A673 (cell line): ENCODE results near the gene ZNF496. TPM values are rescaled to one million over a fixed set of nuclear protein-coding genes. Genes with fewer than 3 reads are reported as not detected.

Experiments
- BruUV-seq: library from RNA; stranded (reverse); fragments of 400-500 nt; replicated peaks from 2 replicates; lab custom pipeline; 2021; lab: Mats Ljungman, UMichigan
- CTCF ChIA-PET: fragments of 300-600 bp; sonication (Branson Sonifier 250); formaldehyde crosslinking; loops from one replicate; lab custom pipeline; 2022; ENCODE audit warnings: antibody characterized with exemption; lab: Charles Lee
- POLR2A ChIA-PET: fragments of 300-600 bp; sonication (Branson Sonifier 250); formaldehyde crosslinking; loops from one replicate; lab custom pipeline; 2022; ENCODE audit warnings: antibody characterized with exemption; ENCODE audit not compliant: low non-redundant PET; lab: Charles Lee
- DNase-seq: peaks from one replicate; pipeline ENCODE4 v3.0.0-alpha.2; 2015; ENCODE audit warnings: low spot score
- H3K27ac ChIP-seq: fragments of 200-600 bp; sonication (generic); 2 replicates; pipeline ENCODE4 v1.5.1; 2016; ENCODE audit warnings: mixed run types, low read depth, mild to moderate bottlenecking, mixed read lengths, antibody characterized with exemption, low read length; ENCODE audit not compliant: poor library complexity, severe bottlenecking
- H3K27me3 ChIP-seq: fragments of 200-600 bp; sonication (generic); replicated peaks from 2 replicates; pipeline ENCODE4 v1.6.1; 2017; ENCODE audit warnings: mixed run types, low read depth, mild to moderate bottlenecking, mixed read lengths, antibody characterized with exemption, low read length; ENCODE audit not compliant: insufficient read depth, poor library complexity
- H3K36me3 ChIP-seq: fragments of 200-600 bp; sonication (generic); 2 replicates; pipeline ENCODE4 v1.6.1; 2016; ENCODE audit warnings: mixed run types, mild to moderate bottlenecking, mixed read lengths, antibody characterized with exemption, low read length; ENCODE audit not compliant: insufficient read depth, poor library complexity, severe bottlenecking
- H3K4me1 ChIP-seq: fragments of 200-600 bp; sonication (generic); 2 replicates; pipeline ENCODE4 v1.6.1; 2017; ENCODE audit warnings: mixed run types, mild to moderate bottlenecking, mixed read lengths, antibody characterized with exemption, low read length; ENCODE audit not compliant: insufficient read depth, poor library complexity, severe bottlenecking
- H3K4me3 ChIP-seq: fragments of 200-600 bp; sonication (generic); 2 replicates; pipeline ENCODE4 v1.5.1; 2016; ENCODE audit warnings: low read depth, mixed run types, mild to moderate bottlenecking, mixed read lengths, low read length; ENCODE audit not compliant: poor library complexity, severe bottlenecking
- H3K9me3 ChIP-seq: fragments of 200-600 bp; sonication (generic); 2 replicates; pipeline ENCODE4 v1.6.1; 2016; ENCODE audit warnings: mixed run types, low read depth, mild to moderate bottlenecking, mixed read lengths, antibody characterized with exemption, low read length; ENCODE audit not compliant: poor library complexity, severe bottlenecking
- CTCF ChIP-seq: fragments of 300-800, 200-600 bp; sonication (generic); conservative IDR thresholded peaks from 2 replicates; pipeline ENCODE4 v1.5.1; 2017; ENCODE audit warnings: low read depth, mild to moderate bottlenecking, antibody characterized with exemption, low read length, moderate library complexity, mixed read lengths
- EZH2 ChIP-seq: fragments of 200-600 bp; sonication (generic); IDR thresholded peaks from 2 replicates; pipeline ENCODE4 v1.6.1; 2017; ENCODE audit warnings: borderline replicate concordance, low read depth, mild to moderate bottlenecking, mixed read lengths, antibody characterized with exemption, low read length; ENCODE audit not compliant: poor library complexity, severe bottlenecking
- intact Hi-C: fragments of 100-400 bp; cut with micrococcal nuclease; formaldehyde crosslinking; loops from one replicate; pipeline ENCODE4 v1.10.0; 2022; ENCODE audit not compliant: unreplicated experiment
- total RNA-seq: library from RNA; stranded (reverse); gene quantifications from 2 replicates; pipeline ENCODE4 v1.2.3, GENCODE V29; 2021

Gene ZNF496
- total RNA-seq, 1 experiment from 2014 or later: 30.2 TPM

- no peaks in the 10 kb centered on the region for H3K9me3 ChIP-seq
- no peak for DNase-seq
- no TSS peak for BruUV-seq
- TF ChIP-seq EZH2 (no peak), CTCF (no peak)
- H3K27ac ChIP-seq: no peak overlapping the region
- ChIA-PET POLR2A (no interaction called here), CTCF (no interaction called here)
- no peaks in the 10 kb centered on the region for H3K36me3 ChIP-seq
- intact Hi-C loops: no loop called here
- no peak overlapping the region for H3K4me3 ChIP-seq
- no peaks in the 10 kb centered on the region for H3K27me3 ChIP-seq
- no peaks in the 10 kb centered on the region for H3K4me1 ChIP-seq
Observed at GRCh38 chr1:247281001-247281574, 50.6 kb downstream of the ZNF496 start.

GRCh38 chr1:247277191-247277590 lies 54.5 kb downstream of the ZNF496 start:
- H3K27me3 ChIP-seq: no peaks in the 10 kb centered on the region
- TF ChIP-seq CTCF (no peak), EZH2 (no peak)
- H3K4me3 ChIP-seq: no peak overlapping the region
- POLR2A ChIA-PET: no interaction called here
- CTCF ChIA-PET: no interaction called here
- DNase-seq: no peak
- no peaks in the 10 kb centered on the region for H3K36me3 ChIP-seq
- no peaks in the 10 kb centered on the region for H3K4me1 ChIP-seq
- no peaks in the 10 kb centered on the region for H3K9me3 ChIP-seq
- intact Hi-C loops: no loop called here
- BruUV-seq: no TSS peak
- H3K27ac ChIP-seq: no peak overlapping the region

GRCh38 chr1:247274605-247275256 lies 56.9 kb downstream of the ZNF496 start:
- Histone ChIP-seq H3K4me1 (no peaks in the 10 kb centered on the region), H3K36me3 (no peaks in the 10 kb centered on the region), H3K4me3 (no peak overlapping the region), H3K9me3 (no peaks in the 10 kb centered on the region), H3K27me3 (no peaks in the 10 kb centered on the region), H3K27ac (no peak overlapping the region)
- ChIA-PET POLR2A (no interaction called here), CTCF (no interaction called here)
- intact Hi-C loops: no loop called here
- BruUV-seq: no TSS peak
- TF ChIP-seq EZH2 (no peak), CTCF (no peak)
- no peak for DNase-seq
